HS-27A (cell line): ENCODE results near the gene STK11.

Experiments
- DNase-seq: peaks from one replicate; pipeline ENCODE4 v3.0.0-alpha.2; 2012; ENCODE audit warnings: low read depth, missing footprints

The STK11 gene

GRCh38 chr19:1226522-1227303 is 21.1 kb downstream of the STK11 start:
- DNase-seq = no peak

DNA sequence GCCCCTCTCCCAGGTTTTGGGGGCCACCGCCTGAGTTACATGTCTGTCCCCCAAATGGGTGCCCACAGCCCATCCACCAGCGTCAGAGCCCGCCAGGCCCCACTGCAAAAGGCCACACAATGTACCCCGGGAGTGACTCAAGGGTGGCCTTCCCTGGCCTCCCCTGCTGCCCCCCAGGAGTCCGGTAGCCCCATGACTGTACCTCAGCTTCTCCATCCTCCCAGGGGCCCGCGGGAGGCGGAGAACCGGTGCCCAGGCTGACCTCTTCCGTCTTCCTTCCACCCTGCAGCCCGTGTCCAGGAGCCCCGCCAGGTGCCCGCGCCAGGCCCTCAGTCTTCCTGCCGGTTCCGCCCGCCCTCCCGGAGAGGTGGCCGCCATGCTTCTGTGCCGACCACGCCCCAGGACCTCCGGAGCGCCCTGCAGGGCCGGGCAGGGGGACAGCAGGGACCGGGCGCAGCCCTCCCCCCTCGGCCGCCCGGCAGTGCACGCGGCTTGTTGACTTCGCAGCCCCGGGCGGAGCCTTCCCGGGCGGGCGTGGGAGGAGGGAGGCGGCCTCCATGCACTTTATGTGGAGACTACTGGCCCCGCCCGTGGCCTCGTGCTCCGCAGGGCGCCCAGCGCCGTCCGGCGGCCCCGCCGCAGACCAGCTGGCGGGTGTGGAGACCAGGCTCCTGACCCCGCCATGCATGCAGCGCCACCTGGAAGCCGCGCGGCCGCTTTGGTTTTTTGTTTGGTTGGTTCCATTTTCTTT is 21.9 kb downstream of the STK11 start:
- DNase-seq = no peak

- DNase-seq = no peak
These were observed 22.8 kb downstream of the STK11 start for GRCh38 chr19:1228161-1228957.

GRCh38 chr19:1229056-1229923 is 23.7 kb downstream of the STK11 start:
- DNase-seq = no peak

DNA sequence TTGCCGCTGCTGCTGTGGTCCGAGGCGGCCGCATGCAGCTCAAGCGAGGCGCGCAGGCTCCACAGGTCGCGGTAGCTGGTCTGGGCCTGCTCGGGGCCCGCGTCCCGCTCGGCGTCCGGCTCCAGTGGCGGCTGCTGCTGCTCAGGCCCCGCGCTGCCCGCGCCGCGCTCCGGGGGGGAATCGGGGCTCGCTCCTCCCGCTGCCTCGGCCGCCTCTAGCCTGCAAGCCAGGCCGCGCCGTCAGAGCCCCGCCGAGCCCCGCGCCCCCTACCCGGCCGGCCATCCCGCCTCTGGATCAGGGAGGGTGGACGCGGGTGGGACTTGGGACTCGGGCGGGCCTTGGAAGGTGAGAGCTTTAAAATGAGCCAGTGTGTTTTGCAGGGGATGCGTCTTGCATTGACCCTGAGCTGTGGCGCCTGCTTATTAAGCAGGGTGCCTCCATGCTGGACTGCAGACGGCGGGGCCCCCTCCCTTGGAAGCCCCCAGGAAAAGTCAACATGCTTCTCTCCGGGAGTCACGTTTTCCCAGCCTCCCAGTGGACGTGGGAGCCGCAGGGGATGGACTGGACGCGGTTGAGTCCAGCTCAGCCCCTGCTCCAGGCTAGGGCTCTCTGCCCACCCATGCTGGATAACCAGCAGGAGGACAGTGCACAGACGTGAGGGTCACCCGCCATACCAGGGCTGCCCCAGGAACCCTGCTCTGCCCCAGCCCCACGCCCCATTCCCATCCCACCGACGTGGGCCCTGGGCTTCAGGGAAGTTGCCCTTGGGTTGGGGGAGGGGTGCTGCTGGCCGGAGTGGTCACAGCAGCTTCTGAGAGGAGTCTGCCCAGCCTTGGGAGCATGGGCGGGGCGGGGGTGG is 24.6 kb downstream of the STK11 start:
- no peak for DNase-seq

DNA sequence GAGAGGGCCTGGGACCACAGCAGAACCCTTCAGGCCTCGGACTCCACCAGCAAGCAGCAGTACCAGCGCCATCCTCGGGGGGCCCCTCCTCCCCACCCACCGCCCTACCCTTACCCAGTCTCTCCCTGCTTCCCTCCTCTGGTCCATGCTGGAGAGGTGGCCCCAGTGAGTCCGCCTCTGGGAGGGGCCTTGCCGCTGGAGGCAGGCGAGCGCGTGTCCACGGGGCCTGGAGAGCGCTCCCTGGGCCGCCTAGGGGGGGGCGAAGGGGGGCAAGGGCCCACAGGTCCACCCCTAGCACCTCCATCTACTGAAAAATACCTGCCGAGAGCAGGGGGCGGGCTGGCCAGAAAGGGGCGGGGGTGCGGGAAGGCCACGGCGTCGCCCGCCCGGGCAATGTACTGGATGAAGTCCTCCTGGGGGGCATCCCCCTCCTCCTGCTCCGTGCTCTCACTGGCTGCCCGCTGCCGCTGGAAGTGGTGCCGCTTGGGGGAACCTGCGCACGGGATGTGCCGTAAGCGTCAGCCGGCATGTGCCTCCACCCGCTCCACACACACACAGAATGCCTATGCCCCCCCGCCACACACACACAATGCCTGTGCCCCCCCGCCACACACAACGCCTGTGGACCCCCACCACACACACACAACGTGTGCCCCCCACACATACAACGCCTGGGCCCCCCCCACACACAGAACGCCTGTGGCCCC is 25.4 kb downstream of the STK11 start:
- no peak for DNase-seq

GRCh38 chr19:1231729-1232637 is 26.4 kb downstream of the STK11 start:
- no peak for DNase-seq

DNA sequence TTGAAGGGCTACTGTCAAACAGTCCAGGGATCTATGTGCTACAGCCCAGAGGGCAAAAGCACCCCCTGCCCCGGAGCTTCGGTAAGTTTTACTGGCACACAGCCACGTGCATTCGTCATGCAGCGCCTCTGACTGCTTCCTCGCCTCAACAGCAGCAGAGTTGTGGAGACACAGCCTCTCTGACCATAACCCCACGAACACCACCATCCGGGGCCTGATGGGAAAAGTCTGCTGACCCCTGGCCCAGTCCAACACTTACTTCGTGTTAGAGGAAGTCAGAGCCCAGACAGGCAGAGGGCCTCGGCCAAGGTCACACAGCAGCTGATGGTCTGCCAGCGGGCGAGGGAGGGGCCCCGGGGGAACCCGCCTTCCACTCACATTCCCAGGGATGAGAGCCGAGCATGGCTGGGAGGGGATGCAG is 27.1 kb downstream of the STK11 start:
- DNase-seq = no peak

DNA sequence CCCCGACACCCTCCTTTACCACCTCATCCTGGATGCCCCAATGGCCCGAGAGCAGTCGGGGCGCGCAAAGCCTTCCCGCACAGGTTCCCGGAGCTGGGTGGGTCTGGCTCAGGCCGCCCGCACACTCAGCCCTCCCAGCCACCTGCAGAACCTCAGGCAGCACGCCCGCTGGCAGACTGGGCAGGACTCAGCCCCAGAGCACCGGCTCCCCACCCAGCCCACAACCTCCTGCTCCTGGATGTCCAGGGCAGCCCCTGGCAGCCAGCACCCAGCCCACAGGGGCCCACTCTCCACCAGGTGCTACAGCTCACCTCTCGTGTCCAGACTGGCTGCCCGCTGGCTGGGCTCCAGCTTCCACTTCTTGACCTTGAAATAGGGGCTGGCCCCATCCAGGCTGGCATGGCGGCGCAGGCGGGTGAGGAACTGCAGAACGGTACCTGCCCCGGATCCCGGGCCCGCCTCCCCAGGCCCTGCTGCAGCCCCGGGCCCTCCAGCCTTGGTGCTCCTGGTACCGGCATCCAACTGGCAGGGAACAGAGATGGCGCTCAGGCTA is 27.6 kb downstream of the STK11 start:
- no peak for DNase-seq

- DNase-seq = no peak
These were observed 28.7 kb downstream of the STK11 start for GRCh38 chr19:1234051-1234954.

- DNase-seq = no peak
These were observed 29.4 kb downstream of the STK11 start for GRCh38 chr19:1234955-1235380.

DNA sequence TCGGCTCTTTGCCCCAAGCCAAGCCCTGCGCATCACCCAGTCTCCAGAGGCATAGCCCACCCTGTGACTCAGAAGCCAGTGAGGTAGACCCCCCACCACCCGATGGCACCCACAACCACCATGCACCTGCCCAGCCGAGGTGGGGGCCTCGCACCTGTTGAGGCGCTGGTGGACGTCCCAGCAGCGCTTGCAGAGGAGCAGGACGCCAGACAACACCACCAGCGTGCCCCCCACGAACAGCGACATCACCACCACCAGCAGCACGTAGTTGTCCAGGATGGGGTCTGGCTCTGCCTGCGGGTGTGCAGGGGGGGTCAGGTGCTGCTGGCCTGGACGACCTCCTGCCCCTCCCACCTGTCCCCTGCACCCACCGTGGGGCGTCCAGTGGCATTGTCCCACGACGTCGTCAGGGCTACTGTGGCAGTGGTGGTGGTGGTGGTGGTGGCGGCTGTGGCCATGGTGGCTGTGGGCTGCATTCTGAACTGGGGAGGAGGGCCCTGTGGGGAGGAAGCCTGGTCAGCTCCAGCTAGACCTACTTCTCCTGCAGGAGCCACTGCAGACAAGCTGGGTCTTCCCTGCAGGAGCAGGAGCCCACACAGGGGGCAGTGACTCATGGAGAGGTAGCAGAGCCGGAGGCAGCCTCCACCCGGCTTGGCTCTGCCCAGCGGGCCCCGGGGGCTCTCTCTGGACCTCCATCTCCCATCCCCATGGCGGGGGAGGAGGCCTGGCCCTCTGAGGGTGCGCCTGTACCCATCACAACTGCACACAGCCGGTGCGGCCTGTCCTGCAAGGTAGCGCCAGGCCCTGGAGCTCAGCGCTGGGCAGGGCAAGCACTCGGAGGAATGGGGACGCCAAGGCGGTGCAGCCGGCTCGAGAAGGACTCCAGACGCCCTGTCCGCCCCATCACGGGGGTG is 30.3 kb downstream of the STK11 start:
- no peak for DNase-seq

GRCh38 chr19:1236576-1236975 is 31.0 kb downstream of the STK11 start:
- no peak for DNase-seq

- DNase-seq = no peak
These were observed 31.6 kb downstream of the STK11 start for GRCh38 chr19:1237027-1237659.

- no peak for DNase-seq
These were observed 32.3 kb downstream of the STK11 start, which contains the start of gene CBARP for GRCh38 chr19:1237754-1238368. Gene CBARP (minus strand): TSS chr19:1238005. CDS start chr19:1236100, 1,905 bp downstream.
